LNCaP clone FGC (cell line): ENCODE measurements around the gene RASGRP3.

Experiments used
- DNase-seq: peaks from one replicate; pipeline ENCODE4 v3.0.0-alpha.2; 2011; ENCODE audit warnings: low read depth
- H3K4me3 ChIP-seq: 2 replicates; pipeline ENCODE4 v1.5.1; 2011; ENCODE audit warnings: mild to moderate bottlenecking, low read depth, low read length, control low read depth
- CTCF ChIP-seq: IDR thresholded peaks from 2 replicates; pipeline ENCODE4 v1.5.1; 2012; ENCODE audit warnings: mild to moderate bottlenecking; ENCODE audit not compliant: control insufficient read depth, insufficient read depth; ENCODE audit errors: extremely low read depth

RASGRP3 gene

DNA sequence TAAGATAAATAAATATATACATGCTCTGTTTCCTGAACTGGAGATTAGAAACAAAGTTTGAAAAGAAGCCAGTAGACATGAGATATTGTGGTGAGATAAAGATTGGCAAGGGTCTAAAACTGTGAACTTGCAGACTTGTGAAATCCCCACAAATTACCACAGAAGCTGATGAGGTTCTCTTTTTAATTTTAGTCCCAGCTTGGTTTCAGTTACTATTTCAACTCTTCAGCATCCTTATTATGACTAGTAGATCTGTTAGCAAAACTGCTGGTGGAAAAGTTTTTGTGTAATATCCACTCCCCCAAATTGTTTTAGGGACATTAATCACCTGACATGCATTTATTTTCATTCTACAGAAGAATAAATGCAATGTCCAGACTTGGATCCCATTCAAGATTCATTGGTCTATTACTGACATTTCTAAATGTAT lies 20.8 kb downstream of the RASGRP3 start:
- DNase-seq, result no peak
- H3K4me3 ChIP-seq, result no peak overlapping the region
- TF ChIP-seq CTCF, result no peak

DNA sequence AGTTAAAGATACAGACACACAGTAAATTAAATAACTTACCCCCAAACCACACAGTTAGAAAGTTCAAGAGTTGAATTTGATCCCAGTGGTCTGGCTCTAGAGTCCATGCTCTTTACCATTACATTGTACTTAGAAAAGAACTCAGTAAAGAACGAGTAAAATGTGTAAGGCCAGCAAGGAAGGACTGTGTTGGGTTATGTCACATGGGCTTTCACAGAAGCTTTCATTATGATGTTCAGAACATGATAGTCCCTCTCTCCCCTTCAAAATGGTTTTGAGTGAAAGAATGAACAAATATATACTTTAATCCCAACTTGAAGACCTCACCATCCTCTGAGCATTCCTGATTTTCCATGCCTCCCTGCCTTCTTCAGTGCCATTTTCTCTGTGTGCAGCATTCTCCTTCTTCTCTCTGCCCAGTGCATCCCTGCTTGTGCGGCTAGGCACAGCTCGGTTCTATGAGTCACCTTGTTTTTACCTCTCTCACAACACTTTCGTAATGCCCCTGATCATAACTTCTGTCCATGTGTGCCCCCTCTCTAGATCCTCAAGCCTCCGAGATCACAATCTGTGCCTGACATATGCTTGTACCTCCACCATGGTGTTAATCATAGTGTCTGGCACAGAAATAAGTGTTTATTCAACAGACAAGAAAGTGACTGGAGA lies 22.0 kb downstream of the RASGRP3 start:
- DNase-seq, result no peak
- no peak overlapping the region for H3K4me3 ChIP-seq
- TF ChIP-seq CTCF, result no peak

GRCh38 chr2:33500177-33500576 lies 23.7 kb downstream of the RASGRP3 start:
- no peak overlapping the region for H3K4me3 ChIP-seq
- no peak for DNase-seq
- no peak for TF ChIP-seq CTCF

- no peak overlapping the region for H3K4me3 ChIP-seq
- TF ChIP-seq CTCF, result no peak
- DNase-seq, result no peak
Measured at GRCh38 chr2:33502025-33502424, 25.6 kb downstream of the RASGRP3 start.

- DNase-seq, result no peak
- no peak for TF ChIP-seq CTCF
Measured at GRCh38 chr2:33503002-33503401, 26.6 kb downstream of the RASGRP3 start.

GRCh38 chr2:33505966-33506365 lies 29.5 kb downstream of the RASGRP3 start:
- no peak for TF ChIP-seq CTCF
- no peak for DNase-seq

More at GRCh38 chr2:33503002-33503401, 26.6 kb downstream of the RASGRP3 start:
- no peak overlapping the region for H3K4me3 ChIP-seq

More at GRCh38 chr2:33505966-33506365, 29.5 kb downstream of the RASGRP3 start:
- no peak overlapping the region for H3K4me3 ChIP-seq
